Brain microvascular endothelial cell (primary cell): ENCODE measurements around the gene SCRG1.

ENCODE experiments used
- DNase-seq: peaks from one replicate; pipeline ENCODE4 v3.0.0-alpha.2; 2020
- H3K27ac ChIP-seq: fragments of 250-450 bp; sonication (Bioruptor Pico); 2 replicates; pipeline ENCODE4 v1.5.1; 2020; ENCODE audit warnings: mild to moderate bottlenecking, moderate library complexity
- H3K27me3 ChIP-seq: fragments of 250-450 bp; sonication (Bioruptor Pico); replicated peaks from 2 replicates; pipeline ENCODE4 v1.5.1; 2020; ENCODE audit warnings: mild to moderate bottlenecking
- H3K36me3 ChIP-seq: fragments of 250-450 bp; sonication (Bioruptor Pico); replicated peaks from 2 replicates; pipeline ENCODE4 v1.5.1; 2020; ENCODE audit warnings: mild to moderate bottlenecking
- H3K4me3 ChIP-seq: 2 replicates; pipeline ENCODE4 v1.5.1; 2011; ENCODE audit warnings: low read depth, mild to moderate bottlenecking, control low read depth, low read length, moderate library complexity
- CTCF ChIP-seq: IDR thresholded peaks from 2 replicates; pipeline ENCODE4 v1.5.1; 2011; ENCODE audit warnings: low read depth, mild to moderate bottlenecking, moderate library complexity, low read length, control low read depth, inconsistent platforms; ENCODE audit errors: missing control alignments
- in situ Hi-C: cut with HindIII; loops from 2 replicates; pipeline ENCODE4 v1.10.0; 2017; ENCODE audit warnings: low sequenced_read_pairs, low pct_ligation_motif_present

The SCRG1 gene

GRCh38 chr4:173343832-173344397 lies 55.0 kb downstream of the SCRG1 start:
- Histone ChIP-seq H3K4me3 (no peak overlapping the region), H3K36me3 (no peaks in the 10 kb centered on the region), H3K27me3 (no peaks in the 10 kb centered on the region), H3K27ac (no peak overlapping the region)
- no peak for DNase-seq
- in situ Hi-C loops = no loop called here
- TF ChIP-seq CTCF = no peak

- in situ Hi-C loops = no loop called here
- H3K27ac ChIP-seq = no peak overlapping the region
- no peaks in the 10 kb centered on the region for H3K27me3 ChIP-seq
- DNase-seq = no peak
- no peak overlapping the region for H3K4me3 ChIP-seq
- H3K36me3 ChIP-seq = no peaks in the 10 kb centered on the region
- no peak for TF ChIP-seq CTCF
Measured at GRCh38 chr4:173337463-173337862, 61.5 kb downstream of the SCRG1 start.

- in situ Hi-C loops = no loop called here
- no peaks in the 10 kb centered on the region for H3K36me3 ChIP-seq
- TF ChIP-seq CTCF = no peak
- H3K27me3 ChIP-seq = no peaks in the 10 kb centered on the region
- H3K27ac ChIP-seq = peak overlapping the region; percentile 75
- peak overlapping the region; percentile 94 for H3K4me3 ChIP-seq
- peak; percentile 56 for DNase-seq
Measured at GRCh38 chr4:173334891-173335752, 63.8 kb downstream of the SCRG1 start.
